Mesenchymal stem cell (in vitro differentiated cells and primary cell): ENCODE measurements around the gene PLXDC1.

Source experiments
- DNase-seq: peaks from one replicate; pipeline ENCODE4 v3.0.0-alpha.2; 2013
- H2AFZ ChIP-seq: one replicate; pipeline ENCODE4 v1.6.1; 2013; ENCODE audit warnings: low read depth, mild to moderate bottlenecking, control low read depth, inconsistent platforms, low read length, moderate library complexity
- H2AK5ac ChIP-seq: 2 replicates; pipeline ENCODE4 v1.6.1; 2013; ENCODE audit warnings: low read length, moderate library complexity, mild to moderate bottlenecking, inconsistent platforms; ENCODE audit not compliant: severe bottlenecking
- H2BK120ac ChIP-seq: one replicate; pipeline ENCODE4 v1.6.1; 2013; ENCODE audit warnings: low read depth, mild to moderate bottlenecking, inconsistent platforms, low read length, moderate library complexity
- H2BK12ac ChIP-seq, 2 experiments: one replicate each; pipeline ENCODE4 v1.6.1; 2013; ENCODE audit warnings: inconsistent platforms in 2 of 2, low read length in 2 of 2, mild to moderate bottlenecking in 2 of 2, moderate library complexity in 2 of 2, control low read depth in 1 of 2
- H2BK15ac ChIP-seq: one replicate; pipeline ENCODE4 v1.6.1; 2013; ENCODE audit warnings: mild to moderate bottlenecking, low read depth, inconsistent platforms; ENCODE audit not compliant: poor library complexity, severe bottlenecking
- H2BK5ac ChIP-seq: 2 replicates; pipeline ENCODE4 v1.6.1; 2013; ENCODE audit warnings: low read depth, mild to moderate bottlenecking, low read length, control low read depth, inconsistent platforms; ENCODE audit not compliant: poor library complexity, severe bottlenecking
- H3K14ac ChIP-seq, 2 experiments: one replicate each; pipeline ENCODE4 v1.6.1; 2013; ENCODE audit warnings: inconsistent platforms in 2 of 2, low read length in 2 of 2, control low read depth in 1 of 2, mild to moderate bottlenecking in 1 of 2, moderate library complexity in 1 of 2
- H3K18ac ChIP-seq, 2 experiments: one replicate each; pipeline ENCODE4 v1.6.1; 2013; ENCODE audit warnings: inconsistent platforms in 2 of 2, low read length in 2 of 2, control low read depth in 1 of 2, low read depth in 1 of 2, mild to moderate bottlenecking in 1 of 2
- H3K23ac ChIP-seq, 2 experiments: one replicate each; pipeline ENCODE4 v1.6.1; 2013; ENCODE audit warnings: inconsistent platforms in 2 of 2, low read length in 2 of 2, mild to moderate bottlenecking in 2 of 2, moderate library complexity in 2 of 2, control low read depth in 1 of 2
- H3K27ac ChIP-seq: 2 replicates; pipeline ENCODE4 v1.5.1; 2013; ENCODE audit warnings: mild to moderate bottlenecking, moderate library complexity, low read length, control low read depth, inconsistent platforms; ENCODE audit not compliant: poor library complexity, severe bottlenecking
- H3K27me3 ChIP-seq, 2 experiments: 2 replicates each; pipeline versions ENCODE4 v1.6.1 to v1.7.0; 2013; ENCODE audit warnings: low read length in 2 of 2, mild to moderate bottlenecking in 2 of 2, moderate library complexity in 2 of 2, control low read depth in 1 of 2, inconsistent platforms in 1 of 2; ENCODE audit not compliant: control insufficient read depth in 1 of 2, insufficient read depth in 1 of 2
- H3K36me3 ChIP-seq, 2 experiments: 2 replicates each; pipeline versions ENCODE4 v1.6.1 to v1.7.0; 2013; ENCODE audit warnings: low read length in 2 of 2, control low read depth in 1 of 2, inconsistent platforms in 1 of 2, low read depth in 1 of 2, mild to moderate bottlenecking in 1 of 2; ENCODE audit not compliant: insufficient read depth in 2 of 2, control insufficient read depth in 1 of 2
- H3K4ac ChIP-seq, 2 experiments: one replicate each; pipeline ENCODE4 v1.6.1; 2013; ENCODE audit warnings: inconsistent platforms in 2 of 2, low read length in 2 of 2, mild to moderate bottlenecking in 2 of 2, moderate library complexity in 2 of 2, control low read depth in 1 of 2, low read depth in 1 of 2
- H3K4me1 ChIP-seq: 2 replicates; pipeline ENCODE4 v1.6.1; 2013; ENCODE audit warnings: low read depth, low read length, control low read depth; ENCODE audit not compliant: control insufficient read depth, insufficient read depth
- H3K4me2 ChIP-seq: 2 replicates; pipeline ENCODE4 v1.6.1; 2013; ENCODE audit warnings: low read length, mild to moderate bottlenecking, inconsistent platforms; ENCODE audit not compliant: poor library complexity, severe bottlenecking
- H3K4me3 ChIP-seq, 2 experiments: 2 replicates each; pipeline versions ENCODE4 v1.5.1 to v1.7.0; 2013; ENCODE audit warnings: low read length in 2 of 2, mild to moderate bottlenecking in 2 of 2, control low read depth in 1 of 2, low read depth in 1 of 2; ENCODE audit not compliant: insufficient read depth in 1 of 2
- H3K79me1 ChIP-seq: replicated peaks from 2 replicates; pipeline ENCODE4 v1.6.1; 2013; ENCODE audit warnings: mild to moderate bottlenecking, control low read depth, low read length, inconsistent platforms; ENCODE audit not compliant: poor library complexity, severe bottlenecking
- H3K9ac ChIP-seq: 2 replicates; pipeline ENCODE4 v1.7.0; 2013; ENCODE audit warnings: mild to moderate bottlenecking, low read length, moderate library complexity
- H3K9me3 ChIP-seq: 2 replicates; pipeline ENCODE4 v1.7.0; 2013; ENCODE audit warnings: mild to moderate bottlenecking, low read length; ENCODE audit not compliant: control insufficient read depth
- H4K8ac ChIP-seq: one replicate; pipeline ENCODE4 v1.6.1; 2013; ENCODE audit warnings: inconsistent platforms, mild to moderate bottlenecking, low read length, moderate library complexity
- H4K91ac ChIP-seq: one replicate; pipeline ENCODE4 v1.6.1; 2013; ENCODE audit warnings: mild to moderate bottlenecking, low read length, inconsistent platforms
- WGBS: methylation state at CpG from one replicate; pipeline ENCODE4 v1.1.7; 2013; ENCODE audit warnings: mixed read lengths; 5-methylcytosine and 5-hydroxymethylcytosine counted together

PLXDC1 gene

GRCh38 chr17:39145143-39145542 is 6.3 kb downstream of the PLXDC1 start:
- H4K91ac ChIP-seq = peak overlapping the region; percentile 4
- peaks cover 2 to 17% of the 10 kb centered on the region in 2 experiments for H3K27me3 ChIP-seq
- H3K18ac ChIP-seq = no peak overlapping the region
- H2BK12ac ChIP-seq = no peak overlapping the region
- no peaks in the 10 kb centered on the region for H3K79me1 ChIP-seq
- no peak overlapping the region for H2BK15ac ChIP-seq
- H3K14ac ChIP-seq = no peak overlapping the region
- H3K4me2 ChIP-seq = no peak overlapping the region
- H3K4ac ChIP-seq = no peak overlapping the region
- H3K4me1 ChIP-seq = peaks cover 2% of the 10 kb centered on the region
- peak overlapping the region; percentile 14 for H3K9ac ChIP-seq
- WGBS = 91% methylated on average over 3 of the region's 3 CpGs
- no peak overlapping the region for H2AFZ ChIP-seq
- no peaks in the 10 kb centered on the region for H3K9me3 ChIP-seq
- H2BK5ac ChIP-seq = no peak overlapping the region
- H4K8ac ChIP-seq = no peak overlapping the region
- no peak overlapping the region for H3K23ac ChIP-seq
- no peaks in the 10 kb centered on the region for H3K36me3 ChIP-seq
- no peak overlapping the region for H3K27ac ChIP-seq
- DNase-seq = no peak
- H3K4me3 ChIP-seq = peak overlapping the region in 1 of 2 experiments; percentile 7
- no peak overlapping the region for H2BK120ac ChIP-seq
- H2AK5ac ChIP-seq = no peak overlapping the region

- Histone ChIP-seq H4K91ac (no peak overlapping the region), H3K36me3 (no peaks in the 10 kb centered on the region), H2BK5ac (no peak overlapping the region), H3K9ac (peak overlapping the region; percentile 81), H2BK12ac (no peak overlapping the region), H3K18ac (no peak overlapping the region), H3K4ac (no peak overlapping the region), H3K4me1 (peaks cover 7% of the 10 kb centered on the region), H3K9me3 (no peaks in the 10 kb centered on the region), H2AK5ac (no peak overlapping the region), H4K8ac (no peak overlapping the region), H3K27ac (no peak overlapping the region), H2BK120ac (no peak overlapping the region), H3K79me1 (no peaks in the 10 kb centered on the region), H3K23ac (no peak overlapping the region), H2BK15ac (no peak overlapping the region), H2AFZ (no peak overlapping the region), H3K27me3 (peaks cover 0 to 10% of the 10 kb centered on the region in 2 experiments), H3K4me2 (no peak overlapping the region), H3K4me3 (no peak overlapping the region), H3K14ac (no peak overlapping the region)
- WGBS = 71% methylated on average over 9 of the region's 9 CpGs
- DNase-seq = peak; percentile 48
Measured at GRCh38 chr17:39144416-39144840, 7.0 kb downstream of the PLXDC1 start.

GRCh38 chr17:39143552-39144093 is 7.8 kb downstream of the PLXDC1 start:
- no peaks in the 10 kb centered on the region for H3K79me1 ChIP-seq
- no peak overlapping the region for H2BK120ac ChIP-seq
- no peak overlapping the region for H2BK12ac ChIP-seq
- H2BK15ac ChIP-seq = peak overlapping the region; percentile 36
- no peak overlapping the region for H2AK5ac ChIP-seq
- H3K4me3 ChIP-seq = no peak overlapping the region
- H4K8ac ChIP-seq = no peak overlapping the region
- H3K4ac ChIP-seq = no peak overlapping the region
- peaks cover 15% of the 10 kb centered on the region for H3K4me1 ChIP-seq
- H2AFZ ChIP-seq = no peak overlapping the region
- no peak overlapping the region for H2BK5ac ChIP-seq
- no peak overlapping the region for H4K91ac ChIP-seq
- WGBS = 95% methylated on average over 6 of the region's 7 CpGs
- no peak overlapping the region for H3K23ac ChIP-seq
- H3K9me3 ChIP-seq = no peaks in the 10 kb centered on the region
- peak overlapping the region; percentile 81 for H3K9ac ChIP-seq
- no peaks in the 10 kb centered on the region for H3K36me3 ChIP-seq
- no peak overlapping the region for H3K18ac ChIP-seq
- no peak for DNase-seq
- H3K14ac ChIP-seq = no peak overlapping the region
- H3K27me3 ChIP-seq = peaks cover 0 to 5% of the 10 kb centered on the region in 2 experiments
- no peak overlapping the region for H3K27ac ChIP-seq
- no peak overlapping the region for H3K4me2 ChIP-seq

- no peak overlapping the region for H3K4me3 ChIP-seq
- H2AK5ac ChIP-seq = no peak overlapping the region
- H2AFZ ChIP-seq = no peak overlapping the region
- WGBS = 91% methylated on average over 11 of the region's 11 CpGs
- no peak overlapping the region for H4K8ac ChIP-seq
- H3K27me3 ChIP-seq = no peaks in the 10 kb centered on the region
- no peak overlapping the region for H3K4me2 ChIP-seq
- H3K23ac ChIP-seq = no peak overlapping the region
- H3K14ac ChIP-seq = no peak overlapping the region
- H3K9ac ChIP-seq = no peak overlapping the region
- no peak overlapping the region for H3K4ac ChIP-seq
- H3K79me1 ChIP-seq = no peaks in the 10 kb centered on the region
- H2BK120ac ChIP-seq = no peak overlapping the region
- no peaks in the 10 kb centered on the region for H3K9me3 ChIP-seq
- no peak overlapping the region for H3K27ac ChIP-seq
- no peak overlapping the region for H2BK5ac ChIP-seq
- peaks cover 0 to 3% of the 10 kb centered on the region in 2 experiments for H3K36me3 ChIP-seq
- no peak overlapping the region for H2BK15ac ChIP-seq
- H3K4me1 ChIP-seq = peaks cover 17% of the 10 kb centered on the region
- no peak overlapping the region for H3K18ac ChIP-seq
- H4K91ac ChIP-seq = no peak overlapping the region
- no peak for DNase-seq
- H2BK12ac ChIP-seq = no peak overlapping the region
Measured at GRCh38 chr17:39141915-39142664, 9.3 kb downstream of the PLXDC1 start.
